Stimulated activated CD4-positive, alpha-beta T cell treated with anti-CD3 and anti-CD28 coated beads, Interleukin-4, amount 100 ng/mL, for 4 hours (primary cell): ENCODE measurements around the gene RBFOX2.
"Not testable (repeated sequence)": the region's sequence is repeated elsewhere in the genome, so short reads cannot be mapped to it uniquely, and the experiment has no call there.

ENCODE experiments used
- DNase-seq, 2 experiments: peaks; one replicate each; pipeline ENCODE4 v3.0.0-alpha.2; 2020

Gene RBFOX2

GRCh38 chr22:36003972-36004674, 24.5 kb downstream of the RBFOX2 start:
- DNase-seq: no peak

GRCh38 chr22:36002718-36003260, 25.8 kb downstream of the RBFOX2 start:
- no peak for DNase-seq

- no peak for DNase-seq
These were observed 26.5 kb downstream of the RBFOX2 start for GRCh38 chr22:36002084-36002483.

GRCh38 chr22:35998748-35999147, 29.9 kb downstream of the RBFOX2 start:
- DNase-seq: no peak

- no peak for DNase-seq
These were observed 31.2 kb downstream of the RBFOX2 start for GRCh38 chr22:35997438-35997837.

- DNase-seq: no peak
These were observed 32.0 kb downstream of the RBFOX2 start for GRCh38 chr22:35996596-35996995.

- DNase-seq: no peak
These were observed 32.9 kb downstream of the RBFOX2 start for GRCh38 chr22:35995772-35996171.

- DNase-seq: no peak
These were observed 33.3 kb downstream of the RBFOX2 start for GRCh38 chr22:35995348-35995747.

GRCh38 chr22:35993727-35994126, 34.9 kb downstream of the RBFOX2 start:
- not testable (repeated sequence) for DNase-seq

- DNase-seq: no peak
These were observed 35.4 kb downstream of the RBFOX2 start for GRCh38 chr22:35993048-35993714.

- DNase-seq: no peak
These were observed 37.5 kb downstream of the RBFOX2 start for GRCh38 chr22:35991168-35991567.

GRCh38 chr22:35988030-35988429, 40.6 kb downstream of the RBFOX2 start:
- no peak for DNase-seq

- DNase-seq: no peak
These were observed 41.1 kb downstream of the RBFOX2 start for GRCh38 chr22:35987487-35987886.

- DNase-seq: no peak
These were observed 42.5 kb downstream of the RBFOX2 start for GRCh38 chr22:35986088-35986487.

GRCh38 chr22:35985371-35985770, 43.3 kb downstream of the RBFOX2 start:
- DNase-seq: no peak

- DNase-seq: no peak
These were observed 44.1 kb downstream of the RBFOX2 start for GRCh38 chr22:35984183-35985175.

- DNase-seq: no peak
These were observed 46.7 kb downstream of the RBFOX2 start for GRCh38 chr22:35981900-35982299.

- no peak for DNase-seq
These were observed 49.7 kb downstream of the RBFOX2 start for GRCh38 chr22:35978889-35979288.

- no peak for DNase-seq
These were observed 50.4 kb downstream of the RBFOX2 start for GRCh38 chr22:35978201-35978600.

- no peak for DNase-seq
These were observed 51.5 kb downstream of the RBFOX2 start for GRCh38 chr22:35977136-35977535.

GRCh38 chr22:35973388-35973787, 55.2 kb downstream of the RBFOX2 start:
- DNase-seq: no peak

GRCh38 chr22:35972559-35972958, 56.1 kb downstream of the RBFOX2 start:
- no peak for DNase-seq
